H1 (cell line): ENCODE measurements around the gene SLC25A47. TPM values are rescaled to one million over a fixed set of nuclear protein-coding genes. Genes with fewer than 3 reads are reported as not detected.

Experiments
- BACH1 ChIP-seq: IDR thresholded peaks from 2 replicates; pipeline ENCODE4 v1.6.1; 2012; ENCODE audit warnings: low read length, improper control_type of control experiment
- CHD7 ChIP-seq: fragments of 300-600 bp; sonication (generic); IDR thresholded peaks from 2 replicates; pipeline ENCODE4 v1.7.1; 2012; ENCODE audit warnings: low read length, moderate library complexity, mild to moderate bottlenecking, inconsistent platforms; ENCODE audit not compliant: insufficient replicate concordance
- TAF7 ChIP-seq: optimal IDR thresholded peaks from 2 replicates; pipeline ENCODE3; 2011; ENCODE audit warnings: low read depth, mild to moderate bottlenecking, inconsistent platforms, low read length, moderate library complexity, borderline replicate concordance
- polyA plus RNA-seq, 7 experiments: library from polyadenylated mRNA; depleted of rRNA in 3 of 7; stranded (reverse) in 5 of 7; unstranded in 2 of 7; fragments of >200 nt in 5 of 7; fragments of 200-250 nt in 2 of 7; gene quantifications; 1 replicate in 5 of 7; 2 replicates in 1 of 7; 4 replicates in 1 of 7; pipeline versions ENCODE4 v1.2.1 to v1.2.3, GENCODE V29; 2011 to 2013; ENCODE audit warnings: missing spikeins in 2 of 7, mixed read lengths in 2 of 7
- total RNA-seq: library from RNA; stranded (reverse); fragmentation: NEBNext Ultra II Directional; extraction: Animal tissue kit (Norgen Biotek cat#: 25700); gene quantifications from 2 replicates; pipeline ENCODE4 v1.2.1, GENCODE V29; 2021

The SLC25A47 gene
- total and polyA plus RNA-seq, 2 of the 8 experiments (the other 6 are each of a cell fraction or from before 2014, with no cell fraction given), result not detected

GRCh38 chr14:100298551-100299237 is 24.4 kb upstream of the SLC25A47 start (continued):
- no peak for TF ChIP-seq CHD7
- no peak for TF ChIP-seq BACH1
- no peak for TF ChIP-seq TAF7
